ENCODE data around the gene PADI1.

The PADI1 gene

DNA sequence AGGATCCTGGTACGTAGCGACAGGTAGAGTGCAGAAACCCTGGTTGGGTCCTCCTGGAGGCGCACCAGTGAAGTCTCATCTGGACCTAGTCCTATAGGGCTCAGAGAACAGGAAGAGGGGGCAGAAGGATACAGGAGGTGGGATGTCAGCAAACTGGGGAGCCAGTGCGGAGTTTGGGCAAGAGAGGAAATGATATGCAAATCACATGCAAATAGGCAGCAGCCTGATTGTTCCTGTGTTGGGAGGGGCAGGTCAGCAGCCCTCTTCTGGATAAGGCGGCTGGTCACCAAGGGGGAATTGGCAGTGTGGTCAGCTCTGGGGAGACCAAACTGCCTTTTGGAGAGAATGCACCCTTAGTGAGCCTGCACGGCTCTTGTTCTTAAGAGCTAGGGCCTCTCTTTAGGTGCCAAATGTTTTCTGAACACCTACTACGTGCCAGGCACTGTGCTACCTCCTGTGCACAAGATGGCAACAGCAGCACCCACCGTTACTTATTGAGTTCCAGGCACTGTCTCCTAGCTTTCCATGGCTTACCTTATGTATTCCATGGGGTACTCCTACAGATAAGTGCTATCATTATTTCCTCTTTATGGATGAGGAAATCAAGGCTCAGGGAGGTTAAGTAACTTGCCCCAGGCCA is 25.9 kb downstream of the PADI1 start:
- Histone ChIP-seq H3K4me3 (replicated peaks; ENCODE audit: low read depth, low read length) (no peak overlapping the region), H3K27me3 (replicated peaks; ENCODE audit: control insufficient read depth, insufficient read depth, low read length) (no peaks in the 10 kb centered on the region), H3K36me3 (ENCODE audit: control insufficient read depth, insufficient read depth, low read length) (no peaks in the 10 kb centered on the region)
- TF ChIP-seq, protein P1, sequence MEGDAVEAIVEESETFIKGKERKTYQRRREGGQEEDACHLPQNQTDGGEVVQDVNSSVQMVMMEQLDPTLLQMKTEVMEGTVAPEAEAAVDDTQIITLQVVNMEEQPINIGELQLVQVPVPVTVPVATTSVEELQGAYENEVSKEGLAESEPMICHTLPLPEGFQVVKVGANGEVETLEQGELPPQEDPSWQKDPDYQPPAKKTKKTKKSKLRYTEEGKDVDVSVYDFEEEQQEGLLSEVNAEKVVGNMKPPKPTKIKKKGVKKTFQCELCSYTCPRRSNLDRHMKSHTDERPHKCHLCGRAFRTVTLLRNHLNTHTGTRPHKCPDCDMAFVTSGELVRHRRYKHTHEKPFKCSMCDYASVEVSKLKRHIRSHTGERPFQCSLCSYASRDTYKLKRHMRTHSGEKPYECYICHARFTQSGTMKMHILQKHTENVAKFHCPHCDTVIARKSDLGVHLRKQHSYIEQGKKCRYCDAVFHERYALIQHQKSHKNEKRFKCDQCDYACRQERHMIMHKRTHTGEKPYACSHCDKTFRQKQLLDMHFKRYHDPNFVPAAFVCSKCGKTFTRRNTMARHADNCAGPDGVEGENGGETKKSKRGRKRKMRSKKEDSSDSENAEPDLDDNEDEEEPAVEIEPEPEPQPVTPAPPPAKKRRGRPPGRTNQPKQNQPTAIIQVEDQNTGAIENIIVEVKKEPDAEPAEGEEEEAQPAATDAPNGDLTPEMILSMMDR (IDR thresholded peaks at IDR 0.05; ENCODE audit: insufficient read depth, low read length, poor library complexity, severe bottlenecking): no peak
- no peak for DNase-seq (ENCODE audit: extremely low read depth, insufficient read length)

DNA sequence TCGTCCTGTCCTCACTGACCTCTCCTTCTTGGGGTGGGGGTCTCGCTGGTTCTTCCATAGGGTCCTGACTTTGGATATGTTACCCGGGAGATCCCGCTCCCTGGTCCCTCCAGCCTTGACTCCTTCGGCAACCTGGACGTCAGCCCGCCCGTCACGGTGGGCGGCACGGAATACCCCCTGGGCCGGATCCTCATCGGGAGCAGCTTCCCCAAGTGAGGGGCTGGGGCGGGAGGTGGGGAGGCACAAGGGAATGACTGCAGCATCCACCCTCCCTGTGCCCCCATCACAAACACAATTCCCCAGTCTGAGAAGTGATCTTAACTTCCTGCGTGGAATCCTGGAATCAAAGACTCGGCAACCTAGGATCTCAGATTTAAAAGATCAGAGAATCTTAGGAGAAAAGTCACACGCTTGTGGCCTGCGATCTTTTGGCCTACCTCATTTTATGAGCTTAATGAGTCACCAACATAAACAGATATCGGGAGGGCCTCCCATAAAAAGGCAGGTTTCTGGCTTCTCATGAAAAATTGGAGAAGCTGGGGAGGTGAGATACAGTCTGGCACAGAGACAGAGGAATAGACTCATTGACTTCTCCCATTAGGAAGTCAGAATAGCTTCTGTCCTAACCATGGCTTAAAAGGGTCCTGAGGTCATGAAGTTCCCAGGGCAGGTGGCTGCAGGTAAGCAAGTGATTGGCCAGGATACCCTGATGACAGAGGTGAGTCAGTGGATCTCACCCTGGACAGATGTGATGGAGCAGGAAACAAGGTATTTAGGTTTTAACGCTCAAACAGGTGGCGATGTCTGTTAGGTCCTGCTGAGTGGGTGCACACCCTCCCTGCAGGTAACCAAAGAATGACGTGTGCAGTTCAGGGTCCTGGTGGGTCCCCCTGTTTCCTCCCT is 28.1 kb downstream of the PADI1 start:
- TF ChIP-seq, protein P1 (IDR thresholded peaks at IDR 0.05; ENCODE audit: insufficient read depth, low read length, poor library complexity, severe bottlenecking): no peak
- Histone ChIP-seq H3K4me3 (replicated peaks; ENCODE audit: low read depth, low read length) (no peak overlapping the region), H3K36me3 (ENCODE audit: control insufficient read depth, insufficient read depth, low read length) (no peaks in the 10 kb centered on the region), H3K27me3 (replicated peaks; ENCODE audit: control insufficient read depth, insufficient read depth, low read length) (no peaks in the 10 kb centered on the region)
- DNase-seq (ENCODE audit: extremely low read depth, insufficient read length): no peak

DNA sequence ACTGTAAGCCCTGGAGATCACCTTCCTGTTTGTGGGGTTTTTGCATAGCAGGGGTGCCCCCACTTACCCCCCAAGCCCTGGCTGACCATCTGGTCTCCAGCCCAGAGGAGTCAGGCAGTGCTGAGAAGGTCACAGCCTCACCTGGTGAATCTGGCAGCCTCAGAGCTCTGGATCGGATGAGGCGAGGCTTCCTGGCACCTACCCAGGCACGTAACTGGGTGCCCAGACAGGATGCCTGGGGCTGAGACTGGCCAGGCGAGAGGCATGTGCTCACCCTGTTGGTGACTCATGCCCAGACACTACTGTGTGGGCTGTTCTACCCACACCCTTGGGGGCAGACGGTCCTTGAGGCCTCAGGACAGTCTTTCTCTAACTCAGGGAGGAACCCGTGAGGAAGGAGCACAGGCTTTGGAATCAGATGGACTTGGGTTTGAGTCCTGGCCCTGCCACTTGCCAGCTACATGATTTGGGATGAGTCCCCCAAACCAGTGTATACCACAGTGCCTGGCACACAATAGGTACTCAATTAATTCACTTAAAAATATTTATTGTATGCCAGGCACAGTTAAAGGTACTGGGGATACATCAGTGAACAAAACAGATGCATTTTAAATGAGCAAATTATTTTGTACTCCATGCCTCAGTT is 28.9 kb downstream of the PADI1 start:
- no peaks in the 10 kb centered on the region for H3K36me3 ChIP-seq (ENCODE audit: control insufficient read depth, insufficient read depth, low read length)
- no peak for DNase-seq (ENCODE audit: extremely low read depth, insufficient read length)
- TF ChIP-seq, protein P1 (IDR thresholded peaks at IDR 0.05; ENCODE audit: insufficient read depth, low read length, poor library complexity, severe bottlenecking): no peak
- no peaks in the 10 kb centered on the region for H3K27me3 ChIP-seq (replicated peaks; ENCODE audit: control insufficient read depth, insufficient read depth, low read length)
- H3K4me3 ChIP-seq (replicated peaks; ENCODE audit: low read depth, low read length): no peak overlapping the region

DNA sequence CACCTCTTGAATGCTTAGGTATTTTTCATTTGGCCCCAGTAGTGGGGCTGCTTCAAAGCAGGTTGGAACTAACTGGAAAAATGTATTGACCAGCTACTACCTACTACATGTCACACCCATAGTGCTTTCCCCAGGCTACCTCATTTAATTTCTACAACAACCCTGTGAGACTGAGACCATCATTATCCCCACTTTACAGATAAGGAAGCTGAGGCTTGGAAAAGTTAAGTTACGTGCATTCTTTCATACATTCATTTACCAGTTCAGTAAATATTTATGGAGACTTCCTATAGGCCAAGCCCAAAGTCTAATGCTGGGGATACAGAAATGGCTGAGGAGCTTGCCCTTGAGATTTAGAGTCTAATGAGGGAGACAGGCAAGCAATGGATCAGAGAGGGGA is 29.5 kb downstream of the PADI1 start:
- no peaks in the 10 kb centered on the region for H3K27me3 ChIP-seq (replicated peaks; ENCODE audit: control insufficient read depth, insufficient read depth, low read length)

DNA sequence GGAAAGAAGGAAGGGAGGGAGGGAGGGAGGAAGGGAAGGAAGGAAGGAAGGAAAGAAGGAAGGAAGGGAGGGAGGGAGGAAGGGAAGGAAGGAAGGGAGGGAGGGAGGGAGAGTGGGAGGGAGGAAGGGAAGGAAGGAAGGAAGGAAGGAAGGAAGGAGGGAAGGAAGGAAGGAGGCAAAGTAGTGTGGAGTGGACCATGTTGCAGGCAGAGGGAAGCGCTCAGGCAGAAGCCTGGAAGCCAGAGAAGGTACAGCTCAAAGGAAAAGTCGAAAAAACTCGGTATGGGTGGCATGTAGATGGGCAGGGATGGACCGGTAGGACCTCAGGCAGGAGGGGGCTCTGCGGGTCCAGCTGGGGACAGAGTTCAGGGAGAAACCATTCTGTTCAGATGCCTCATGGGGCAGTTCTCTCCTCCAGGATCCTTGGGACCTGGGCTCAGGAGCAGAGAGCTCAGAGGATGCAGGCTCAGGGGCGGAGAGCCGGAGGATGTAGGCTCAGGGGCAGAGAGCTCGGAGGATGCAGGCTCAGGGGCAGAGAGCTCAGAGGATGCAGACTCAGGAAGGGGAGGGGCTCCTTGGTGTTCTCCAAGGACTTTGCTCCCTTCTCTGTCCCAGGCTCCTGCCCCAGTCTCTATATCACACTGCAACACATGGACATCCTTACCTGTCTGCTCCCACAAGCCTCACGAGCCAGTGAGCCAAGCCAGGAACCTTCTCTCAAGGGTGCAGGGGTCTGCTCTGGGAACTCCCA is 30.4 kb downstream of the PADI1 start:
- no peak for DNase-seq (ENCODE audit: extremely low read depth, insufficient read length)
- Histone ChIP-seq H3K36me3 (ENCODE audit: control insufficient read depth, insufficient read depth, low read length) (no peaks in the 10 kb centered on the region), H3K27me3 (replicated peaks; ENCODE audit: control insufficient read depth, insufficient read depth, low read length) (no peaks in the 10 kb centered on the region), H3K4me3 (replicated peaks; ENCODE audit: low read depth, low read length) (no peak overlapping the region)
- TF ChIP-seq, protein P1 (IDR thresholded peaks at IDR 0.05; ENCODE audit: insufficient read depth, low read length, poor library complexity, severe bottlenecking): no peak

More for the DNA sequence above, 29.5 kb downstream of the PADI1 start:
- no peak for DNase-seq (ENCODE audit: extremely low read depth, insufficient read length)
- TF ChIP-seq, protein P1 (IDR thresholded peaks at IDR 0.05; ENCODE audit: insufficient read depth, low read length, poor library complexity, severe bottlenecking): no peak
- Histone ChIP-seq H3K4me3 (replicated peaks; ENCODE audit: low read depth, low read length) (no peak overlapping the region), H3K36me3 (ENCODE audit: control insufficient read depth, insufficient read depth, low read length) (no peaks in the 10 kb centered on the region)
